HepG2 (cell line): ENCODE measurements around the gene TLDC2. TPM values are rescaled to one million over a fixed set of nuclear protein-coding genes. Genes with fewer than 3 reads are reported as not detected.
A peak's percentile ranks its signal among the peaks of the same experiment; 100 is the strongest.

Experiments used
- ATAC-seq: fragments of 200-7000 bp; cut with Tn5 transposase; 3 replicates; pipeline ENCODE4 v1.9.1; 2020; ENCODE audit warnings: mild to moderate bottlenecking, moderate library complexity
- BruUV-seq: library from RNA; stranded (reverse); fragments of 400-500 nt; replicated peaks from 2 replicates; lab custom pipeline; 2021; lab: Mats Ljungman, UMichigan
- CTCF ChIA-PET: fragments of 300-600 bp; formaldehyde crosslinking; extraction: SDS; loops from one replicate; lab custom pipeline; 2021; ENCODE audit warnings: low total read pairs, inconsistent platforms, low intra/inter-chr PET ratio; lab: Yijun Ruan, JAX
- POLR2A ChIA-PET: fragments of 350-600 bp; sonication (Branson Sonifier 250); formaldehyde crosslinking; loops from one replicate; lab custom pipeline; 2020; ENCODE audit warnings: antibody characterized with exemption, inconsistent platforms; lab: Yijun Ruan, JAX
- DNase-seq: peaks from one replicate; pipeline ENCODE4 v3.0.0-alpha.2; 2015; ENCODE audit warnings: low spot score
- FAIRE-seq: peaks from 3 replicates; lab custom pipeline; 2011; peaks lifted over from hg19 to GRCh38; lab: Jason Lieb, UNC
- H2AFZ ChIP-seq: one replicate; pipeline ENCODE4 v1.6.1; 2011; ENCODE audit warnings: low read length, inconsistent platforms
- H3K27ac ChIP-seq: fragments of 300-600 bp; 3 replicates; pipeline ENCODE4 v1.8.0; 2011; ENCODE audit warnings: mixed run types, mild to moderate bottlenecking, mixed read lengths, low read length, inconsistent platforms; ENCODE audit not compliant: insufficient read depth; ENCODE audit errors: extremely low read length
- H3K27me3 ChIP-seq, 2 experiments: fragments of 200-600 bp in 1 of 2; 2 replicates in 1 of 2; 3 replicates in 1 of 2; pipeline versions ENCODE4 v1.6.0 to v1.8.0; 2011; ENCODE audit warnings: low read length in 2 of 2, mild to moderate bottlenecking in 2 of 2, moderate library complexity in 2 of 2, inconsistent platforms in 1 of 2; ENCODE audit not compliant: insufficient read depth in 2 of 2, control insufficient read depth in 1 of 2
- H3K36me3 ChIP-seq, 2 experiments: fragments of 200-600 bp in 1 of 2; replicated peaks in 1 of 2; 2 replicates in 1 of 2; 3 replicates in 1 of 2; pipeline versions ENCODE4 v1.5.1 to v1.8.0; 2011; ENCODE audit warnings: low read length in 2 of 2, inconsistent platforms in 1 of 2; ENCODE audit not compliant: insufficient read depth in 2 of 2, control insufficient read depth in 1 of 2
- H3K4me1 ChIP-seq: 2 replicates; pipeline ENCODE4 v1.5.1; 2012; ENCODE audit warnings: low read length, inconsistent platforms; ENCODE audit not compliant: insufficient read depth
- H3K4me2 ChIP-seq: 2 replicates; pipeline ENCODE4 v1.6.0; 2011; ENCODE audit warnings: low read depth, low read length, inconsistent platforms
- H3K4me3 ChIP-seq, 3 experiments: fragments of 200-600 bp in 1 of 3; sonication (generic), shearing (Covaris generic) in 1 of 3; replicated peaks in 1 of 3; 2 replicates each; pipeline ENCODE4 v1.5.1; 2011 to 2016; ENCODE audit warnings: low read length in 3 of 3, inconsistent platforms in 2 of 3, low read depth in 2 of 3, mild to moderate bottlenecking in 2 of 3, control low read depth in 1 of 3, mixed read lengths in 1 of 3; ENCODE audit not compliant: insufficient read depth in 1 of 3
- H3K79me2 ChIP-seq: one replicate; pipeline ENCODE4 v1.6.1; 2011; ENCODE audit warnings: low read length, inconsistent platforms; ENCODE audit not compliant: insufficient read depth
- H3K9ac ChIP-seq: 2 replicates; pipeline ENCODE4 v1.6.0; 2011; ENCODE audit warnings: mild to moderate bottlenecking, low read depth, low read length, inconsistent platforms; ENCODE audit not compliant: insufficient read depth
- H3K9me3 ChIP-seq: 2 replicates; pipeline ENCODE4 v1.5.1; 2012; ENCODE audit warnings: mild to moderate bottlenecking, low read length
- H4K20me1 ChIP-seq: 2 replicates; pipeline ENCODE4 v1.6.0; 2011; ENCODE audit warnings: inconsistent platforms, mild to moderate bottlenecking, low read length, moderate library complexity; ENCODE audit not compliant: insufficient read depth
- ARHGAP35 ChIP-seq: sonication (generic); formaldehyde crosslinking; IDR thresholded peaks from 2 replicates; pipeline ENCODE4 v1.9.0; 2022; ENCODE audit warnings: mild to moderate bottlenecking, inconsistent platforms, moderate library complexity, missing genetic modification reagents, borderline replicate concordance
- ELK4 ChIP-seq: sonication (generic); formaldehyde crosslinking; IDR thresholded peaks from 2 replicates; pipeline ENCODE4 v1.9.0; 2021; ENCODE audit warnings: missing genetic modification reagents, borderline replicate concordance
- FOXC1 ChIP-seq: sonication (generic); formaldehyde crosslinking; IDR thresholded peaks from 2 replicates; pipeline ENCODE4 v1.8.0; 2022; ENCODE audit warnings: mild to moderate bottlenecking, missing genetic modification reagents, borderline replicate concordance
- FOXO4 ChIP-seq: sonication (generic); formaldehyde crosslinking; conservative IDR thresholded peaks from 2 replicates; pipeline ENCODE4 v1.8.1; 2023; ENCODE audit warnings: missing genetic modification reagents
- HDAC2 ChIP-seq: sonication (generic); formaldehyde crosslinking; IDR thresholded peaks from 2 replicates; pipeline ENCODE4 v1.4.0; 2020; ENCODE audit warnings: missing genetic modification reagents
- HMGXB3 ChIP-seq: sonication (generic); formaldehyde crosslinking; IDR thresholded peaks from 2 replicates; pipeline ENCODE4 v1.4.0; 2020; ENCODE audit warnings: missing genetic modification reagents, borderline replicate concordance
- KLF9 ChIP-seq: IDR thresholded peaks from 2 replicates; pipeline ENCODE4 v1.6.1; 2016; ENCODE audit warnings: low read depth
- ZBTB39 ChIP-seq: sonication (generic); formaldehyde crosslinking; IDR thresholded peaks from 2 replicates; pipeline ENCODE4 v1.5.0; 2020; ENCODE audit warnings: missing genetic modification reagents
- ZC3H4 ChIP-seq: sonication (generic); formaldehyde crosslinking; IDR thresholded peaks from 2 replicates; pipeline ENCODE4 v1.4.0; 2020; ENCODE audit warnings: missing genetic modification reagents, borderline replicate concordance
- ZNF337 ChIP-seq: sonication (generic); formaldehyde crosslinking; IDR thresholded peaks from 2 replicates; pipeline ENCODE4 v1.5.1; 2020; ENCODE audit warnings: missing genetic modification reagents, low read depth, mild to moderate bottlenecking, borderline replicate concordance
- ZNF350 ChIP-seq: sonication (generic); formaldehyde crosslinking; IDR thresholded peaks from 2 replicates; pipeline ENCODE4 v1.4.0; 2020; ENCODE audit warnings: mild to moderate bottlenecking, low read depth, missing genetic modification reagents, borderline replicate concordance
- WGBS: methylation state at CpG from one replicate; pipeline ENCODE4 v1.1.6; 2017; ENCODE audit warnings: low lambda C conversion rate; 5-methylcytosine and 5-hydroxymethylcytosine counted together
- in situ Hi-C: cut with HindIII; loops from 2 replicates; pipeline ENCODE4 v1.10.0; 2017; ENCODE audit warnings: low pct_unique_long_range_greater_than_20kb; ENCODE audit not compliant: extremely low pct_ligation_motif_present
- intact Hi-C: fragments of 100-400 bp; cut with micrococcal nuclease; formaldehyde crosslinking; loops from one replicate; pipeline ENCODE4 v1.10.0; 2022; ENCODE audit not compliant: unreplicated experiment
- polyA plus RNA-seq, 8 experiments: library from polyadenylated mRNA; depleted of rRNA in 3 of 8; stranded (reverse) in 7 of 8; unstranded in 1 of 8; fragments of >200 nt; fragmentation: Illumina TruSeq in 4 of 8; extraction: Trizol in 4 of 8; gene quantifications; 2 replicates each; pipeline versions ENCODE4 v1.2.1 to v1.2.3, GENCODE V29; 2011 to 2016; ENCODE audit warnings: low read depth in 4 of 8, missing spikeins in 1 of 8, mixed read lengths in 1 of 8; ENCODE audit not compliant: insufficient read depth in 1 of 8
- total RNA-seq, 5 experiments: library from RNA; depleted of rRNA; stranded (reverse); fragments of >200 nt; fragmentation: Illumina TruSeq; extraction: Trizol; gene quantifications; 2 replicates each; pipeline ENCODE4 v1.2.3, GENCODE V29; 2016; ENCODE audit warnings: low read depth in 1 of 5
- TF ChIP-seq, protein P1 (sequence below): sonication (generic); formaldehyde crosslinking; IDR thresholded peaks from 2 replicates; pipeline ENCODE4 v1.5.0; 2020; ENCODE audit warnings: mild to moderate bottlenecking, missing genetic modification reagents

Gene TLDC2
- total and polyA plus RNA-seq, 2 of the 13 experiments (the other 11 are each of a cell fraction or from before 2014, with no cell fraction given), result 1.5 to 1.6 TPM

DNA sequence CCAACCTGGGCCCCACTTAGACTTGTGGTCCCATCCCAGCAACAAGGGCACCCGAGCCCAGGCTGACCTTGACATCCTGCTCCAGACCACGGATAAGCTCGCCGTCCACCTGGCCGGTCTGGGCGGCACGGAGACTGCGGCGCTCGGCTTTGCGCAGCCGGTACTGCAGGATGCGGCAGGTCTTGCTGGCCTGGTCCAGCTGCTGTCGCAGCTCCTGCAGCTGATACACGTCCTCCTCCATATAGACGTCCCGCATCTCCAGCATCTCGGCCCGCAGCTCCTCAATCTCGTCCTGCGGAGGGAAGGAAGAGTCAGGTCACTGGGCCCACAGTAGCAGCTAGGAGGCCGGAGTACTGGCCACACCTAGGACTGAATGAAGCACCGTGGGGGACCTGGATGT is 36.8 kb upstream of the TLDC2 start:
- in situ Hi-C loops (no loop called here), intact Hi-C loops (loop anchor here (5.0 kb wide), 1 partner anchor 33 kb away; no protein-coding TSS in a partner anchor)
- H3K9ac ChIP-seq, result no peak overlapping the region
- ChIA-PET POLR2A (interaction anchor here (1.7 kb wide), 1 partner anchor 17 kb away, joined by 4 read pairs; no protein-coding TSS in a partner anchor), CTCF (no interaction called here)
- no peak overlapping the region for H3K4me3 ChIP-seq
- H3K79me2 ChIP-seq, result no peaks in the 10 kb centered on the region
- no peak for FAIRE-seq
- no peak for DNase-seq
- BruUV-seq, result no TSS peak
- peaks cover 6% of the 10 kb centered on the region; the same call in 1 of the 2 replicates for H3K4me1 ChIP-seq
- no peak for ATAC-seq
- no peak overlapping the region for H3K27ac ChIP-seq
- H4K20me1 ChIP-seq, result no peaks in the 10 kb centered on the region
- no peak overlapping the region for H2AFZ ChIP-seq
- 93% methylated on average over 22 of the region's 23 CpGs for whole genome bisulfite sequencing
- H3K9me3 ChIP-seq, result no peaks in the 10 kb centered on the region
- peaks cover 2 to 9% of the 10 kb centered on the region in 2 experiments; a peak in 4 of 5 replicates for H3K36me3 ChIP-seq
- no peak overlapping the region for H3K4me2 ChIP-seq
- H3K27me3 ChIP-seq, result no peaks in the 10 kb centered on the region
- TF ChIP-seq HMGXB3 (no peak), ZNF350 (CRISPR knock-in tag) (no peak), ZNF337 (CRISPR knock-in tag) (no peak), KLF9 (CRISPR knock-in tag) (no peak), FOXC1 (CRISPR knock-in tag) (no peak), FOXO4 (0 out of 2 replicates have a peak, but pooled peaks have one; percentile 80), ZBTB39 (0 out of 2 replicates have a peak, but pooled peaks have one; percentile 44), ELK4 (no peak), HDAC2 (CRISPR knock-in tag) (no peak), ARHGAP35 (no peak), ZC3H4 (CRISPR knock-in tag) (no peak)
- TF ChIP-seq, protein P1, sequence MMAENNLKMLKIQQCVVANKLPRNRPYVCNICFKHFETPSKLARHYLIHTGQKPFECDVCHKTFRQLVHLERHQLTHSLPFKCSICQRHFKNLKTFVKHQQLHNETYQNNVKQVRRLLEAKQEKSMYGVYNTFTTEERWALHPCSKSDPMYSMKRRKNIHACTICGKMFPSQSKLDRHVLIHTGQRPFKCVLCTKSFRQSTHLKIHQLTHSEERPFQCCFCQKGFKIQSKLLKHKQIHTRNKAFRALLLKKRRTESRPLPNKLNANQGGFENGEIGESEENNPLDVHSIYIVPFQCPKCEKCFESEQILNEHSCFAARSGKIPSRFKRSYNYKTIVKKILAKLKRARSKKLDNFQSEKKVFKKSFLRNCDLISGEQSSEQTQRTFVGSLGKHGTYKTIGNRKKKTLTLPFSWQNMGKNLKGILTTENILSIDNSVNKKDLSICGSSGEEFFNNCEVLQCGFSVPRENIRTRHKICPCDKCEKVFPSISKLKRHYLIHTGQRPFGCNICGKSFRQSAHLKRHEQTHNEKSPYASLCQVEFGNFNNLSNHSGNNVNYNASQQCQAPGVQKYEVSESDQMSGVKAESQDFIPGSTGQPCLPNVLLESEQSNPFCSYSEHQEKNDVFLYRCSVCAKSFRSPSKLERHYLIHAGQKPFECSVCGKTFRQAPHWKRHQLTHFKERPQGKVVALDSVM (CRISPR knock-in tag), result no peak
